ENCODE measurements around the gene RIN3. TPM values are rescaled to one million over a fixed set of nuclear protein-coding genes. Genes with fewer than 3 reads are reported as not detected.

RIN3 gene
- total RNA-seq, 3 donors from 2014 or later (not counting 1 experiment from before 2014, with no cell fraction given): 248 to 289 (median 282) TPM

DNA sequence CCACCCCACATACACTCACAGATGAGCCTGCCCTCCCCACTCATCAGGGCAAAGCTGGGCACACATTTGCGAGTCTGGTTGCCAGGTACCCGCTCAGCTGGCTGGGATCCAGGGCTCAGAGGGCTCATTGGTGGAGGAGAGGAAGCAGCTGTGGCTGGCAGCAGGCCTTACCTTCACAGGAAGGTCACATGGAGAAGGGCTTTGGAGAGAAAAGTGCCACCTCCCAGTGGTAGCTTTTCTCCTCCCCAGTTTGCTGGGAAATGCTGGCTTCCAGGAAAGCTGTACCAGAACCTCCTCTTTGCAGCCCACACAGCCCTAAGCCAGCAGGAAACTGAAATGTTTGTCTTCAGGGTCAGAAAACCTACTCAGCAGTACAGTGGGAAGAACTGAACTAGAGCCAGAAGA, 179.2 kb downstream of the RIN3 start:
- peak overlapping the region; percentile 68 to 70 for H3K27ac Mint-ChIP-seq
- ATAC-seq: peak in 1 of 3 donors; percentile 29
- WGBS (ENCODE audit: insufficient coverage): 19% methylated on average over 2 of the region's 2 CpGs

GRCh38 chr14:92693998-92694795, 180.6 kb downstream of the RIN3 start:
- TF ChIP-seq, protein P1, sequence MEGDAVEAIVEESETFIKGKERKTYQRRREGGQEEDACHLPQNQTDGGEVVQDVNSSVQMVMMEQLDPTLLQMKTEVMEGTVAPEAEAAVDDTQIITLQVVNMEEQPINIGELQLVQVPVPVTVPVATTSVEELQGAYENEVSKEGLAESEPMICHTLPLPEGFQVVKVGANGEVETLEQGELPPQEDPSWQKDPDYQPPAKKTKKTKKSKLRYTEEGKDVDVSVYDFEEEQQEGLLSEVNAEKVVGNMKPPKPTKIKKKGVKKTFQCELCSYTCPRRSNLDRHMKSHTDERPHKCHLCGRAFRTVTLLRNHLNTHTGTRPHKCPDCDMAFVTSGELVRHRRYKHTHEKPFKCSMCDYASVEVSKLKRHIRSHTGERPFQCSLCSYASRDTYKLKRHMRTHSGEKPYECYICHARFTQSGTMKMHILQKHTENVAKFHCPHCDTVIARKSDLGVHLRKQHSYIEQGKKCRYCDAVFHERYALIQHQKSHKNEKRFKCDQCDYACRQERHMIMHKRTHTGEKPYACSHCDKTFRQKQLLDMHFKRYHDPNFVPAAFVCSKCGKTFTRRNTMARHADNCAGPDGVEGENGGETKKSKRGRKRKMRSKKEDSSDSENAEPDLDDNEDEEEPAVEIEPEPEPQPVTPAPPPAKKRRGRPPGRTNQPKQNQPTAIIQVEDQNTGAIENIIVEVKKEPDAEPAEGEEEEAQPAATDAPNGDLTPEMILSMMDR (IDR thresholded peaks at IDR 0.05): no peak

More for the DNA sequence above, 179.2 kb downstream of the RIN3 start:
- H3K27ac ChIP-seq (ENCODE audit: low read length): no peak overlapping the region
- H3K4me1 ChIP-seq (ENCODE audit: control insufficient read depth, insufficient read depth, low read length): peaks cover 28% of the 10 kb centered on the region
- Mint-ChIP-seq H3K27me3 (ENCODE audit: low read depth in 2 of 2) (no peaks in the 10 kb centered on the region), H3K36me3 (no peaks in the 10 kb centered on the region), H3K4me3 (no peak overlapping the region), H3K9me3 (no peaks in the 10 kb centered on the region), H3K4me1 (peaks cover 21 to 28% of the 10 kb centered on the region in 2 donors)
- peak in 1 of 2 donors; percentile 68 for DNase-seq
- intact Hi-C loops (cut with micrococcal nuclease): no loop called here
- H3K27me3 ChIP-seq (ENCODE audit: control insufficient read depth, insufficient read depth, low read length): no peaks in the 10 kb centered on the region
- no peaks in the 10 kb centered on the region for H3K9me3 ChIP-seq (ENCODE audit: control insufficient read depth, insufficient read depth, low read length)
- H3K36me3 ChIP-seq (ENCODE audit: control insufficient read depth, insufficient read depth, low read length): peaks cover 25% of the 10 kb centered on the region
- no peak overlapping the region for H3K4me3 ChIP-seq (ENCODE audit: low read length)
- TF ChIP-seq, protein P1 (IDR thresholded peaks at IDR 0.05): no peak

GRCh38 chr14:92694807-92695206, 181.2 kb downstream of the RIN3 start:
- H3K9me3 Mint-ChIP-seq: no peaks in the 10 kb centered on the region
- no peak overlapping the region for H3K4me3 Mint-ChIP-seq
- ATAC-seq (no peak), DNase-seq (no peak)
- intact Hi-C loops (cut with micrococcal nuclease): no loop called here
- peaks cover 21 to 28% of the 10 kb centered on the region in 2 donors for H3K4me1 Mint-ChIP-seq
- peak overlapping the region in 1 of 2 donors; percentile 53 for H3K27ac Mint-ChIP-seq
- TF ChIP-seq, protein P1 (IDR thresholded peaks at IDR 0.05): no peak
- peaks cover 28% of the 10 kb centered on the region for H3K4me1 ChIP-seq (ENCODE audit: control insufficient read depth, insufficient read depth, low read length)
- H3K36me3 Mint-ChIP-seq: no peaks in the 10 kb centered on the region
- WGBS (ENCODE audit: insufficient coverage): 84% methylated on average over 5 of the region's 5 CpGs
- H3K9me3 ChIP-seq (ENCODE audit: control insufficient read depth, insufficient read depth, low read length): no peaks in the 10 kb centered on the region
- H3K27me3 Mint-ChIP-seq (ENCODE audit: low read depth in 2 of 2): no peaks in the 10 kb centered on the region
- no peaks in the 10 kb centered on the region for H3K27me3 ChIP-seq (ENCODE audit: control insufficient read depth, insufficient read depth, low read length)
- no peak overlapping the region for H3K27ac ChIP-seq (ENCODE audit: low read length)
- no peak overlapping the region for H3K4me3 ChIP-seq (ENCODE audit: low read length)
- peaks cover 12% of the 10 kb centered on the region for H3K36me3 ChIP-seq (ENCODE audit: control insufficient read depth, insufficient read depth, low read length)

More at GRCh38 chr14:92693998-92694795, 180.6 kb downstream of the RIN3 start:
- Histone ChIP-seq H3K4me1 (ENCODE audit: control insufficient read depth, insufficient read depth, low read length) (peaks cover 28% of the 10 kb centered on the region), H3K36me3 (ENCODE audit: control insufficient read depth, insufficient read depth, low read length) (peaks cover 15% of the 10 kb centered on the region), H3K27ac (ENCODE audit: low read length) (no peak overlapping the region), H3K9me3 (ENCODE audit: control insufficient read depth, insufficient read depth, low read length) (no peaks in the 10 kb centered on the region), H3K4me3 (ENCODE audit: low read length) (no peak overlapping the region), H3K27me3 (ENCODE audit: control insufficient read depth, insufficient read depth, low read length) (no peaks in the 10 kb centered on the region)
- Mint-ChIP-seq H3K4me3 (no peak overlapping the region), H3K4me1 (peaks cover 21 to 28% of the 10 kb centered on the region in 2 donors), H3K27me3 (ENCODE audit: low read depth in 2 of 2) (no peaks in the 10 kb centered on the region), H3K27ac (peak overlapping the region in 1 of 2 donors; percentile 41), H3K36me3 (no peaks in the 10 kb centered on the region), H3K9me3 (no peaks in the 10 kb centered on the region)
- DNase-seq: no peak
- 93% methylated on average over 18 of the region's 18 CpGs for WGBS (ENCODE audit: insufficient coverage)
- no peak for ATAC-seq
- intact Hi-C loops (cut with micrococcal nuclease): no loop called here
